DND-41 (cell line): ENCODE data around the gene RCAN2.

Source experiments
- ATAC-seq: fragments of 200-7000 bp; cut with Tn5 transposase; 3 replicates; pipeline ENCODE4 v1.9.1; 2021; ENCODE audit warnings: low read depth; ENCODE audit not compliant: insufficient read depth
- DNase-seq: peaks from one replicate; pipeline ENCODE4 v3.0.0-alpha.2; 2020
- H2AFZ ChIP-seq: 2 replicates; pipeline ENCODE4 v1.6.0; 2012; ENCODE audit warnings: low read depth, low read length
- H3K27ac ChIP-seq: 2 replicates; pipeline ENCODE4 v1.5.1; 2012; ENCODE audit warnings: low read length, inconsistent platforms
- H3K27me3 ChIP-seq: fragments of 200-600 bp; sonication (generic); 2 replicates; pipeline ENCODE4 v1.6.0; 2012; ENCODE audit warnings: low read length, mild to moderate bottlenecking, inconsistent platforms; ENCODE audit not compliant: insufficient read depth, poor library complexity
- H3K36me3 ChIP-seq: 2 replicates; pipeline ENCODE4 v1.5.1; 2012; ENCODE audit warnings: low read length, inconsistent platforms; ENCODE audit not compliant: insufficient read depth
- H3K4me1 ChIP-seq: 2 replicates; pipeline ENCODE4 v1.5.1; 2012; ENCODE audit warnings: mild to moderate bottlenecking, low read length; ENCODE audit not compliant: insufficient read depth
- H3K4me2 ChIP-seq: 2 replicates; pipeline ENCODE4 v1.6.0; 2012; ENCODE audit warnings: mild to moderate bottlenecking, moderate library complexity, low read length, inconsistent platforms; ENCODE audit not compliant: insufficient read depth
- H3K4me3 ChIP-seq, 2 experiments: fragments of 200-600 bp in 1 of 2; shearing (Covaris generic) in 1 of 2; 2 replicates each; pipeline ENCODE4 v1.5.1; 2012 to 2016; ENCODE audit warnings: inconsistent platforms in 2 of 2, low read length in 2 of 2, mild to moderate bottlenecking in 2 of 2, low read depth in 1 of 2, moderate library complexity in 1 of 2
- H3K79me2 ChIP-seq: 2 replicates; pipeline ENCODE4 v1.6.0; 2012; ENCODE audit warnings: low read length, inconsistent platforms; ENCODE audit not compliant: insufficient read depth
- H3K9ac ChIP-seq: 2 replicates; pipeline ENCODE4 v1.6.0; 2012; ENCODE audit warnings: low read depth, mild to moderate bottlenecking, inconsistent platforms, low read length, moderate library complexity
- H3K9me3 ChIP-seq: 2 replicates; pipeline ENCODE4 v1.5.1; 2012; ENCODE audit warnings: low read length, moderate library complexity, mild to moderate bottlenecking, inconsistent platforms; ENCODE audit not compliant: insufficient read depth, severe bottlenecking
- H4K20me1 ChIP-seq: 2 replicates; pipeline ENCODE4 v1.6.0; 2012; ENCODE audit warnings: low read length; ENCODE audit not compliant: insufficient read depth
- CTCF ChIP-seq: IDR thresholded peaks from 2 replicates; pipeline ENCODE4 v1.5.1; 2012; ENCODE audit warnings: borderline replicate concordance, low read length, moderate library complexity, mild to moderate bottlenecking; ENCODE audit not compliant: poor library complexity, severe bottlenecking; ENCODE audit errors: extremely low read depth
- EZH2 ChIP-seq: IDR thresholded peaks from 3 replicates; pipeline ENCODE4 v1.6.1; 2012; ENCODE audit warnings: borderline replicate concordance, low read depth, mild to moderate bottlenecking, moderate library complexity, low read length, inconsistent platforms; ENCODE audit not compliant: severe bottlenecking

RCAN2 gene

GRCh38 chr6:46251583-46252339 lies 239.5 kb downstream of the RCAN2 start:
- no peaks in the 10 kb centered on the region for H3K9me3 ChIP-seq
- H3K4me2 ChIP-seq, result no peak overlapping the region
- TF ChIP-seq EZH2, result no peak
- no peak for TF ChIP-seq CTCF
- ATAC-seq, result no peak
- no peak for DNase-seq
- H2AFZ ChIP-seq, result no peak overlapping the region
- no peaks in the 10 kb centered on the region for H3K27me3 ChIP-seq
- H3K36me3 ChIP-seq, result no peaks in the 10 kb centered on the region
- H4K20me1 ChIP-seq, result no peaks in the 10 kb centered on the region
- H3K27ac ChIP-seq, result no peak overlapping the region
- no peak overlapping the region for H3K9ac ChIP-seq
- no peaks in the 10 kb centered on the region for H3K4me1 ChIP-seq
- H3K4me3 ChIP-seq, result no peak overlapping the region
- H3K79me2 ChIP-seq, result no peaks in the 10 kb centered on the region

GRCh38 chr6:46248143-46248542 lies 243.1 kb downstream of the RCAN2 start:
- no peak for ATAC-seq
- TF ChIP-seq EZH2, result no peak
- TF ChIP-seq CTCF, result no peak
- Histone ChIP-seq H3K79me2 (no peaks in the 10 kb centered on the region), H3K9me3 (no peaks in the 10 kb centered on the region), H2AFZ (no peak overlapping the region), H3K4me1 (no peaks in the 10 kb centered on the region), H3K4me2 (no peak overlapping the region), H3K27ac (no peak overlapping the region), H3K4me3 (no peak overlapping the region), H3K9ac (no peak overlapping the region), H4K20me1 (no peaks in the 10 kb centered on the region), H3K27me3 (peaks cover 2% of the 10 kb centered on the region), H3K36me3 (no peaks in the 10 kb centered on the region)
- DNase-seq, result no peak

GRCh38 chr6:46246727-46247126 lies 244.5 kb downstream of the RCAN2 start:
- Histone ChIP-seq H3K4me1 (no peaks in the 10 kb centered on the region), H2AFZ (no peak overlapping the region), H3K9me3 (no peaks in the 10 kb centered on the region), H3K4me2 (no peak overlapping the region), H3K9ac (no peak overlapping the region), H3K36me3 (no peaks in the 10 kb centered on the region), H3K27ac (no peak overlapping the region), H3K4me3 (no peak overlapping the region), H4K20me1 (no peaks in the 10 kb centered on the region), H3K27me3 (peaks cover 2% of the 10 kb centered on the region), H3K79me2 (no peaks in the 10 kb centered on the region)
- no peak for TF ChIP-seq CTCF
- TF ChIP-seq EZH2, result no peak
- ATAC-seq (no peak), DNase-seq (no peak)
